Measurements from ENCODE around the gene RRP1.

Gene RRP1

GRCh38 chr21:43777953-43778352, 11.4 kb upstream of the RRP1 start:
- DNase-seq: no peak

- DNase-seq: no peak
Measured at GRCh38 chr21:43778469-43779335, 10.7 kb upstream of the RRP1 start.

- DNase-seq: no peak
Measured at GRCh38 chr21:43779660-43780059, 9.7 kb upstream of the RRP1 start.

- DNase-seq: no peak
Measured at GRCh38 chr21:43781846-43782245, 7.5 kb upstream of the RRP1 start.

GRCh38 chr21:43782431-43783097, 6.8 kb upstream of the RRP1 start:
- no peak for DNase-seq

- no peak for DNase-seq
Measured at GRCh38 chr21:43783098-43783700, 6.2 kb upstream of the RRP1 start.

- DNase-seq: no peak
Measured at GRCh38 chr21:43785134-43785533, 4.2 kb upstream of the RRP1 start.

- no peak for DNase-seq
Measured at GRCh38 chr21:43786300-43786806, 3.0 kb upstream of the RRP1 start.

- no peak for DNase-seq
Measured at GRCh38 chr21:43786807-43787440, 2.5 kb upstream of the RRP1 start.

GRCh38 chr21:43790010-43790524, 690 bp downstream of the RRP1 start:
- no peak for DNase-seq

GRCh38 chr21:43792406-43792805, 3.0 kb downstream of the RRP1 start:
- no peak for DNase-seq

- DNase-seq: no peak
Measured at GRCh38 chr21:43793243-43793642, 3.9 kb downstream of the RRP1 start.

- no peak for DNase-seq
Measured at GRCh38 chr21:43794311-43794710, 4.9 kb downstream of the RRP1 start.

- no peak for DNase-seq
Measured at GRCh38 chr21:43794857-43795256, 5.5 kb downstream of the RRP1 start.

GRCh38 chr21:43797415-43797814, 8.0 kb downstream of the RRP1 start:
- no peak for DNase-seq

GRCh38 chr21:43797925-43798715, 8.7 kb downstream of the RRP1 start:
- DNase-seq: no peak

GRCh38 chr21:43799301-43799840, 10.0 kb downstream of the RRP1 start:
- no peak for DNase-seq

GRCh38 chr21:43800124-43800523, 10.7 kb downstream of the RRP1 start:
- no peak for DNase-seq

GRCh38 chr21:43800566-43800965, 11.2 kb downstream of the RRP1 start:
- no peak for DNase-seq

GRCh38 chr21:43801006-43801783, 11.8 kb downstream of the RRP1 start:
- no peak for DNase-seq

GRCh38 chr21:43802713-43803313, 13.4 kb downstream of the RRP1 start:
- no peak for DNase-seq

Measured in NCI-H524 (cell line).